Measurements from ENCODE around the gene KCNS1.

- no peak for TF ChIP-seq CTCF (IDR thresholded peaks at IDR 0.05; ENCODE audit: low read length)
- TF ChIP-seq EZH2 (IDR thresholded peaks at IDR 0.05; ENCODE audit: borderline replicate concordance, low read length), result no peak
Measured at GRCh38 chr20:45087097-45087790, 13.7 kb downstream of the KCNS1 start.

Data from OCI-LY1 (cell line).